GM19099 (cell line): ENCODE measurements around the gene FGFR4.

Source experiments
- POLR2A ChIP-seq: IDR thresholded peaks from 3 replicates; pipeline ENCODE4 v1.6.1; 2011; ENCODE audit warnings: low read depth; ENCODE audit not compliant: insufficient read length; ENCODE audit errors: extremely low read depth

The FGFR4 gene

DNA sequence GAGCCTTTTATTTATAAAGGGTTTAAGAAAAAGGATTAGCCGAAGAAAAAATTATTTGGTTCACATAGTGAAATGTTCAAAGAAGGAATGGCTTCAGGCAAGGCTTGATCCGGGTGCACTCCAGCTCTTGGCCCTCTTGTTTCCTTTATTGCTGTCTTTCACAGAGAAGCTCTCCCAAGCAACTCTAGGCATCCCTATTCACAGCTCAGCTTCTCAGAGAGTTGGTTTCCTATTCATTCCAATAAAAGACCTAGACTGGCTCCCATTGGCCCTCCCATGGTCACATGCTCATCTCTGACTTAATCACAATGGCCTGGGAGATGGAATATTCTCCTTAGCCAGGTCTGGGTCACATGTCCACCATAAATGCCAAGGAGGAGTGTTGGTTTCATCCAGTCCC, 9.4 kb upstream of the FGFR4 start:
- TF ChIP-seq POLR2A: no peak

DNA sequence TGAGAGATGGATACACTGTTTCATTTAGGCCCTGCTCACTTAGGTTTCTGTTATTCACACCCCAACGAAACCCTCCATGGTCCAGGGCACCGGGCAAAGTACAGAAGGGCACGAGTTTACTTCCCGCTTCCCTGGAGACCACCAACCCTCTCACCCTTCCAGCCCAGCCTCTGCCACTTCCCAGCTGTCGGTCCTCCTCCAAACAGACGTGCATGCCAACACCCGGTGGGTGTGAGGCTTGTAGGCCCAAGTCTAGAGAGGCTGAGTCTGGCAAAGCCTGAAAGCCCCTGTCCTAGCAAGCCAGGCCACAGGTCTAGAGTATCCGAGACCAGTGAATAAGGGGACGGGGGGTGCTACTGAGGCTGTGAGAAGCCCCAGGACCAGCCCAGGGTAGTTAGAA, 7.1 kb upstream of the FGFR4 start:
- no peak for TF ChIP-seq POLR2A

DNA sequence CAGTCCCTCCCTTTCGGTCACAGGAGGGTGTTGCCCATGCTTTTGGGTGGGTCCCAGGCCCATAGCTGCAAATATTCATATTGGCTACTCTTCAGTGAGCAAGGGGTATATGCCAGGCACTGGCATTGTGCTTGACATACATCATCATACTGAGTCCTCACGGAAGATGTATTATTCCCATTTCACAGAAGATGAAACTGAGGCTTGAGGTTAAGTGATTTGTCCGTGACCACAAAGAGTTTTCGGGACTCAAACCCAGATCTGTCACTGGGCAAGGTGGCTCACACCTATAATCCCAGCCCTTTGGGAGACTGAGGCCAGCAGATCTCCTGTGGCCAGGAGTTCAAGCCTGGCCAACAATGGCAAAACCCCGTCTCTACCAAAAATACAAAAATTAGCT, 6.5 kb upstream of the FGFR4 start:
- TF ChIP-seq POLR2A: no peak

DNA sequence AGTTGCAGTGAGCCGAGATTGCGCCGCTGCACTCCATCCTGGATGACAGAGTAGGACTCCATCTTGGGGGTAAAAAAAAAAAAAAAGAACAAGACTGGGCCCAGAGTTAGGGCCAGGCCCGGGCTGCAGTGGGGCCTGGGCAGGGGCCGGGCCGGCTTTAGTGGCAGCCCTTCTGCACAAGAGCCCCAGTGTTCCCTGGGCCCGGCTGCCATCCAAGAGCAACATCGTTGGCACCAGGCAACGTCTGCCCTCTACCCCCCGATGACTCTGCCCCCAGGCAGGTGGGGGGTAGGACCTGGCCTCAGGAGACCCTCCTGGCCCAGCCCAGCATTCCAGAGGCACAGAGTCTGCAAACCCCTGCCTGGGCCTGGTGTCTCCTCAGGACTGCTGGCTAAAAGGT, 4.9 kb upstream of the FGFR4 start:
- TF ChIP-seq POLR2A: no peak

DNA sequence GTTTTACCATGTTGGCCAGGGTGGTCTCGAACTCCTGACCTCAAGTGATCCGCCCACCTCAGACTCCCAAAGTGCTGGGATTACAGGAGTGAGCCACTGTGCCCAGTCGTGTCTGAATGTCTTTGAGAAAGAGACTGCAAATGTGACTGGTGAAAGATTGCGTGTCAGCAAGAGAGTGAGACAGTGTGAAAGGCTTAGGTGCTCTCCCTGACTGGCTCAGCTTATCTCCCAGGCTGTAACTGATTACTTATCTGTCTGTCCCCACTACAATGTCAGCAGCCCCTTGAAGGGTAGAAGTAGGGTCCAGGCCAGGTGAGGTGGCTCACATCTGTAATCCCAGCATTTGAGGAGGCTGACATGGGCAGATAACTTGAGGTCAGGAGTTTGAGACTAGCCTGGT, 3.4 kb upstream of the FGFR4 start:
- TF ChIP-seq POLR2A: no peak

DNA sequence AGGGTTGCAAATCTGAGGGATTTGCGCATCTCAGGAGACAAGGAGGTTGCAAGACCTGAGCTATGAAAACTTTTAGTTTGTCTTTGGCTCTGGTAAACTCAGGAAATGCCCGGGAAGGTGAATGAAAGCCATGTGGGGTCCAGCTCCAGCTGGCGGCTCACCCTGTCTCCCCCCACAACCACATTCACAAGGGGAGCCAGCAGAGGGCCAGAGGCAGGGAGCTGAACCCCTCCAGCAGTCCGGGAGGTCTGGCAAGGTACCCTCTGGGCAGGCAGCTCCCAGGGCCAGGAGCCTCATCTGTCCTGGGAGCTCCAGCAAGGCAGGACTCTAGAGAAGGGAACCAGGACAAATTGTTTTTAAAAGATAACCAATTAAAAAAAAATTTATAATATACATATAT, 2.5 kb upstream of the FGFR4 start:
- TF ChIP-seq POLR2A: no peak

DNA sequence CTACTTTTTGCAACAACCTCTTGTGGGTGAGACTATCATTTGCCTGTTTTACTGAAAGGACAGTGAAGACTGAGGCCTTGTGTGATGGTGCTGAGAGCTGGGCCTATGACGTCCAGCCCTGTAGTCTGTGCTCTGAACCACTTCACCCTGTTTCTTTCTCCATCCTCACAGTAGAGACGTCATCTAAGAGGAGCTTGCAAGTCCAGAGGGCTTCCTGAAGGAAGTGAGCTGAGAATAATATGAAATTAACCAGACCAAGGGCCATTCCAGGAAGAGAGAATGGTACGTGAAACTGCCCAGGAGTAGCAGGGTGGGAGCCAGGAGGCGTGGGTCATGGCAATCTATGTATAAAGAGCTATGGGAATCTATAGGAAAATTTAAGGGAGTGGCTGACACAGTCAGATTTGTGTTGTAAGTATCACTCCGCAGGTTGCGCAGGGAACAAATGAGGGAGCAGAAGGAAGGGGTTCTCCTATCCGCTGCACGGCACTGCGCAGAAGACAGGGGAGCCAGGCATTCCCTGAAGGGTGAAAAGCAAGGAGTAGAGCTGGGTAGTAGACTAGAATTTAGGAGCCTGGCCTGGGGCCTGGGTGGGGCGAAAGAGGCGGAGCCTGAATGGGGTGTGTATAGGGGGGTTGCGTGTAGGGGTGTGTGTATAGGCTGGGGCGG, 596 bp upstream of the FGFR4 start:
- TF ChIP-seq POLR2A: no peak

DNA sequence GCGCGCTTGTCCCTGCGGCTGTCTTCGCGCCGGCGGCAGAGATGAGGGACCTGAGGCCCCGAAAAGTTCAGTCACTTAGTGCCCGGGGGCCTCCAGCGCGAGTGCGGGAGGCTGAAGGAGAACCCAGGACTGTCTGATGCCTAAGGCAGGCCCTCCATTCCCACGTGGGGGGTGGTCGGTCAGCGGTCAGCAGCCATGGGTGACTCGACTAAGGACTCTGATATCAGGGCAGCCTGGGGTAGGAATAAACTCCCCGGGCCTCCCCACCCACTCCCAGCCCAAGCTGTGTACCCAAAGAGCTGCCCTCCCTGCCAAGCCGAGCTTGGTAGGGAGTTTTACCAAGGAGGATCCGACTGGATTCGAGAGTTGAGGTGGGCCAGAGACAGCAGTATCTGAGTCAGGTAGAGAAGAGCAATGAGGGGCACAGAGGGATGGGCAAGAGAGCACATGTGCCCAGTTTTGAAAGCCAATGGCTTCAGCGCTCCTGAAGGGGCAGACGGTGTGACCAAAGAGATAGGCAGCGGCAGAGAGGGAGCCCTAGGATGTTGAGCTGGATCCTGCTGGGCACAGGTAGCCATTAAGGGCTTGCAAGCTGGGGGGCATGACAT, 787 bp downstream of the FGFR4 start:
- TF ChIP-seq POLR2A: no peak

DNA sequence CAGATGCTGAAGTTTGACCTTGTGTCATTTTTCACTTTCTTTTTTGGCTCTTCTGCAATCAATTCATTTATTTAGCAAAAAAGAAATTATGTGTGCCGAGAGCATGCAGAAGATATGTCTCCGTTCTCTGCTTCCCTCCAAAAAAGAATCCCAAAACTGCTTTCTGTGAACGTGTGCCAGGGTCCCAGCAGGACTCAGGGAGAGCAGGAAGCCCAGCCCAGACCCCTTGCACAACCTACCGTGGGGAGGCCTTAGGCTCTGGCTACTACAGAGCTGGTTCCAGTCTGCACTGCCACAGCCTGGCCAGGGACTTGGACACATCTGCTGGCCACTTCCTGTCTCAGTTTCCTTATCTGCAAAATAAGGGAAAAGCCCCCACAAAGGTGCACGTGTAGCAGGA, 2.4 kb downstream of the FGFR4 start:
- TF ChIP-seq POLR2A: no peak

DNA sequence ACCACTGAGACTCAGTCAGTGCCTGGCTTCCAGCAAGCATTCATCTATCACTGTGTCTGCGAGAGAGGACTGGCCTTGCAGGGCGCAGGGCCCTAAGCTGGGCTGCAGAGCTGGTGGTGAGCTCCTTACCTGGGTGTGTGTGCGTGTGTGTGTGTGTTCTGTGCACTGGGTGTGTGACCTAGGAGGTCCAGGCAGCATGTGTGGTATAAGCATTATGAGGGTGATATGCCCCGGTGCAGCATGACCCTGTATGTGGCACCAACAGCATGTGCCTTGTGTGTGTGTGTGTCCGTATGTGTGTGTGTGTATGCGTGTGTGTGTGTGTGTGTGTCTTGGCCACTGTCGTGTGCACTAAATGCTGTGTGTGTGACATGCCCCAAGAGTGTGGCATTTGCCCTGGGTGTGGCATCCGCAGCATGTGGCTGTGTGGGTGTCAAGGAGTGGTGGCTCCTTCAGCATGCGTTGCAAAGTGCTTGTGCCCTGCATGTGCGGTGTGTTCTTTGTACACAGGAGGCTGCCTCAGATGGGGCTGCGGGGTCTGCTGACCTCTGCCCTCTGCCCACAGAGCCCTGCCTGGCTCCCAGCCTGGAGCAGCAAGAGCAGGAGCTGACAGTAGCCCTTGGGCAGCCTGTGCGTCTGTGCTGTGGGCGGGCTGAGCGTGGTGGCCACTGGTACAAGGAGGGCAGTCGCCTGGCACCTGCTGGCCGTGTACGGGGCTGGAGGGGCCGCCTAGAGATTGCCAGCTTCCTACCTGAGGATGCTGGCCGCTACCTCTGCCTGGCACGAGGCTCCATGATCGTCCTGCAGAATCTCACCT, 3.3 kb downstream of the FGFR4 start:
- TF ChIP-seq POLR2A: no peak

DNA sequence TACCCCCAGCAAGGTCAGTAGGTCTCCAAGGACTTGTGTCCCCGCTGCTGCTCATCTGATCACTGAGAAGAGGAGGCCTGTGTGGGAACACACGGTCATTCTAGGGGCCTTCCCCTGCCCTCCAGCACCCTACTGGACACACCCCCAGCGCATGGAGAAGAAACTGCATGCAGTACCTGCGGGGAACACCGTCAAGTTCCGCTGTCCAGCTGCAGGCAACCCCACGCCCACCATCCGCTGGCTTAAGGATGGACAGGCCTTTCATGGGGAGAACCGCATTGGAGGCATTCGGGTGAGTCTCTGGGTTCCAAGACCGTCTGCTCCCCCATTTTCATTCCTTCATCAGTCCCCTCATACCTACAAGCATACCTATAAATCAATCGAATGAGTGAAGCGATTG, 4.1 kb downstream of the FGFR4 start:
- TF ChIP-seq POLR2A: no peak

DNA sequence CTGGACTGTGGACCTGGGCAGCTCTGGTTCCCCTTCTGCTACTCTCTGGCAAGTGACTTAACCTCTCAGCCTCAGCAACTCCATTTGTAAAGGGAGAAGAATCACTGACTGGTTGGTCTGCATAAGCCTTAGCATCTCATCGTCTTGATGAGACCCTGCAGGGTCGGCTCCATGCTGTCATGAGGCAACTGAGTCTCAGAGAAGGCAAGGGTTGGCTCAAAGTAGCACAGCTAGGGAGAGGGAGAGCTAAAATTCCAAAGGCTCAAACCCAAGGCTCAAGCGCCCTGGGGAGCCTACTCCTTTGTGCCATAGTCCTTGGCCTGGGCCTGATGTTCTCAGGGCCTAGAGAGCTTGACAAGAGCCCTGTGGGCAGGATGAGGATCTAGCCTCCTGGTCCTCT, 4.5 kb downstream of the FGFR4 start:
- no peak for TF ChIP-seq POLR2A

DNA sequence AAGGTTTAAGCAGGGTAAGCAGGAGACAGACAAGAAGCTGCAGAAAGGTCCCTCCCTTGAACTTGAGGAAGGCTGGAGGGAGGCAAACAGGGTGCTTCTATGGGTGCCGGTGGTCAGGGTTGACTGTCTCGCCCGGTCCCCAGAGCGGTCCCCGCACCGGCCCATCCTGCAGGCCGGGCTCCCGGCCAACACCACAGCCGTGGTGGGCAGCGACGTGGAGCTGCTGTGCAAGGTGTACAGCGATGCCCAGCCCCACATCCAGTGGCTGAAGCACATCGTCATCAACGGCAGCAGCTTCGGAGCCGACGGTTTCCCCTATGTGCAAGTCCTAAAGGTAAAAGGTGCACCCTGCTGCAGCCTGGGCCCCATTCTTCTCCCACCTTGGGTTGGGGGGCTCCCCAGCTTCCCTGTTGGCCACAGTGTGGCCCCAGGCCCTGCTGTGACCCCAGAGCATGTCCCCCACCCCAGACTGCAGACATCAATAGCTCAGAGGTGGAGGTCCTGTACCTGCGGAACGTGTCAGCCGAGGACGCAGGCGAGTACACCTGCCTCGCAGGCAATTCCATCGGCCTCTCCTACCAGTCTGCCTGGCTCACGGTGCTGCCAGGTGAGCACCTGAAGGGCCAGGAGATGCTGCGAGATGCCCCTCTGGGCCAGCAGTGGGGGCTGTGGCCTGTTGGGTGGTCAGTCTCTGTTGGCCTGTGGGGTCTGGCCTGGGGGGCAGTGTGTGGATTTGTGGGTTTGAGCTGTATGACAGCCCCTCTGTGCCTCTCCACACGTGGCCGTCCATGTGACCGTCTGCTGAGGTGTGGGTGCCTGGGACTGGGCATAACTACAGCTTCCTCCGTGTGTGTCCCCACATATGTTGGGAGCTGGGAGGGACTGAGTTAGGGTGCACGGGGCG, 5.7 kb downstream of the FGFR4 start:
- TF ChIP-seq POLR2A: no peak

DNA sequence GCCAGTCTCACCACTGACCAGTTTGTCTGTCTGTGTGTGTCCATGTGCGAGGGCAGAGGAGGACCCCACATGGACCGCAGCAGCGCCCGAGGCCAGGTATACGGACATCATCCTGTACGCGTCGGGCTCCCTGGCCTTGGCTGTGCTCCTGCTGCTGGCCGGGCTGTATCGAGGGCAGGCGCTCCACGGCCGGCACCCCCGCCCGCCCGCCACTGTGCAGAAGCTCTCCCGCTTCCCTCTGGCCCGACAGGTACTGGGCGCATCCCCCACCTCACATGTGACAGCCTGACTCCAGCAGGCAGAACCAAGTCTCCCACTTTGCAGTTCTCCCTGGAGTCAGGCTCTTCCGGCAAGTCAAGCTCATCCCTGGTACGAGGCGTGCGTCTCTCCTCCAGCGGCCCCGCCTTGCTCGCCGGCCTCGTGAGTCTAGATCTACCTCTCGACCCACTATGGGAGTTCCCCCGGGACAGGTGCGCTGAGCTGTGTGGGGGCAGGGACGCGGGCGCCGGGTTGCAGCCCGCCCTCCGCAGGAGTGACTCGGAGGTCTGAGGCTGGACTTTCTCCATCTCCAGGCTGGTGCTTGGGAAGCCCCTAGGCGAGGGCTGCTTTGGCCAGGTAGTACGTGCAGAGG, 6.5 kb downstream of the FGFR4 start:
- no peak for TF ChIP-seq POLR2A

DNA sequence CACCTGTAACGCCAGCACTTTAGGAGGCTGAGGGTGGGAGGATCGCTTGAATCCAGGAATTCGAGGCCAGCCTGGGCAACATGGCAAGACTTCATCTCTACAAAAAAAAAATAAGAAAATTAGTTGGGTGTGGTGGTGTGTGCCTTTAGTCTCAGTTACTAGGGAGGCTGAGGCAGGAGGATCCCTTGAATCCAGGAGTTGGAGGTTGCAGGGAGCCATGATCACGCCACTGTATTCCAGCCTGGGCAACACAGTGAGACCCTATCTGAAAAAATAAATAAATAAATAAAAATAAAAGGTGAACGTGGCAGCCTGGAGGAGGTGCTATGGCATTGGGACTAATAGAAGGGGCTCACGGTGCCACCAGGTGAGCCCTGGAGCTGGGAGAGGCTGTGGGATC, 7.1 kb downstream of the FGFR4 start:
- TF ChIP-seq POLR2A: no peak
